Hepatocyte (in vitro differentiated cells): ENCODE data around the gene CCDC59.

Experiments used
- EZH2 ChIP-seq: fragments of 200-600 bp; sonication (generic); IDR thresholded peaks from 2 replicates; pipeline ENCODE4 v1.6.1; 2016; ENCODE audit warnings: antibody characterized with exemption, mild to moderate bottlenecking, borderline replicate concordance
- EZH2phosphoT487 ChIP-seq: fragments of 200-600 bp; sonication (generic); IDR thresholded peaks from one replicate; pipeline ENCODE4 v1.6.1; 2018; ENCODE audit warnings: antibody characterized with exemption, mild to moderate bottlenecking, low read depth, moderate library complexity; ENCODE audit not compliant: unreplicated experiment, severe bottlenecking
- TF ChIP-seq, protein P1 (sequence below): fragments of 200-600 bp; sonication (generic); IDR thresholded peaks from 2 replicates; pipeline ENCODE4 v1.5.1; 2016; ENCODE audit warnings: antibody characterized with exemption, mild to moderate bottlenecking; ENCODE audit not compliant: poor library complexity

DNA sequence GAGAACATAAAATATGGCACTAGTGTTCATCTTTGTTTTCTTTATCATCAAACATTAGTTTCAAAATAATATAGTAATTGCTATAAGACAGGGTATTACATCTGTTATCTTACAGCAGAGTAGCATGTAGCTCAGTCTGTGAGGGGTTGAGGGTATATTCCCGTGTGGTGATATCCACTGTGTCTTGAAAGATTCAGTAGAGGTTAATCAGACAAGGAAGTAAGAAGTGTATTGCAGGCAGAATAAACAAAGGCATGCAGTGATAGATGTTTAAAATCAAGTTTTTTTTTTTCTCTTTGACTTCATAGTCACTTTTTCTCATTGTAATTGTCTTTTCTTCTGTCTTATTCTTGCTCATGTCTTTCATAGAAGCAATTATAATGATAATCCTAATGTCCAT is 48.5 kb upstream of the CCDC59 start:
- TF ChIP-seq, protein P1, sequence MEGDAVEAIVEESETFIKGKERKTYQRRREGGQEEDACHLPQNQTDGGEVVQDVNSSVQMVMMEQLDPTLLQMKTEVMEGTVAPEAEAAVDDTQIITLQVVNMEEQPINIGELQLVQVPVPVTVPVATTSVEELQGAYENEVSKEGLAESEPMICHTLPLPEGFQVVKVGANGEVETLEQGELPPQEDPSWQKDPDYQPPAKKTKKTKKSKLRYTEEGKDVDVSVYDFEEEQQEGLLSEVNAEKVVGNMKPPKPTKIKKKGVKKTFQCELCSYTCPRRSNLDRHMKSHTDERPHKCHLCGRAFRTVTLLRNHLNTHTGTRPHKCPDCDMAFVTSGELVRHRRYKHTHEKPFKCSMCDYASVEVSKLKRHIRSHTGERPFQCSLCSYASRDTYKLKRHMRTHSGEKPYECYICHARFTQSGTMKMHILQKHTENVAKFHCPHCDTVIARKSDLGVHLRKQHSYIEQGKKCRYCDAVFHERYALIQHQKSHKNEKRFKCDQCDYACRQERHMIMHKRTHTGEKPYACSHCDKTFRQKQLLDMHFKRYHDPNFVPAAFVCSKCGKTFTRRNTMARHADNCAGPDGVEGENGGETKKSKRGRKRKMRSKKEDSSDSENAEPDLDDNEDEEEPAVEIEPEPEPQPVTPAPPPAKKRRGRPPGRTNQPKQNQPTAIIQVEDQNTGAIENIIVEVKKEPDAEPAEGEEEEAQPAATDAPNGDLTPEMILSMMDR = no peak
- no peak for TF ChIP-seq EZH2
- TF ChIP-seq EZH2phosphoT487 = no peak
